ENCODE results near the gene CELF6.

Gene CELF6

DNA sequence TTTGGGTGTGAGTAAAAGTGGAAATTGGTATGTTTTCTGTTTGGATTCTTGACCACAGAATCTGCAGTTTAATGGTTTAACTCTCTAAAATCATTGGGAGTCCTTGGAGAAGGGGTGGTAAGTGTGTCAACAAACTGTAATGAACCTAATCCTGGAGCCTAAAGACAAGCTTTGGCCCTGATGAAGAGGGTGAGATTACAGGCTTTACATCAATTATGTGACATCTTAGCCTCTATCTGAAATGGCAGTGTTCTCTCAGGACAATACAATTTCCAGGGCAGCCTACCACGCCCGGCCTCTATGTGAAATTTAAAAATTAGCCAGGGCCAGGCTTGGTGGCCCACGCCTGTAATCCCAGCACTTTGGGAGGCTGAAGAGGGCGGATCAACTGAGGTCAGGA, 84.7 kb downstream of the CELF6 start:
- no peak overlapping the region for H3K4me2 ChIP-seq (ENCODE audit: low read depth, low read length, poor library complexity, severe bottlenecking)
- peaks cover 10% of the 10 kb centered on the region for H4K20me1 ChIP-seq (ENCODE audit: insufficient read depth, low read length, poor library complexity, severe bottlenecking)
- H3K9me3 ChIP-seq (ENCODE audit: insufficient read depth, low read depth, low read length) = no peaks in the 10 kb centered on the region
- H3K4me1 ChIP-seq (ENCODE audit: insufficient read depth, low read length, poor library complexity, severe bottlenecking) = peaks cover 34% of the 10 kb centered on the region
- no peaks in the 10 kb centered on the region for H3K9me2 ChIP-seq (replicated peaks; ENCODE audit: low read depth, low read length)
- H3K27me3 ChIP-seq (ENCODE audit: insufficient read depth, low read length, poor library complexity, severe bottlenecking) = peaks cover 4% of the 10 kb centered on the region
- H3K9ac ChIP-seq (ENCODE audit: low read depth, low read length, poor library complexity, severe bottlenecking) = no peak overlapping the region
- no peak overlapping the region for H3K4me3 ChIP-seq (ENCODE audit: low read length, poor library complexity, severe bottlenecking)
- TF ChIP-seq EZH2phosphoT487 (IDR thresholded peaks at IDR 0.05; ENCODE audit: borderline replicate concordance) = no peak
- TF ChIP-seq, protein P1, sequence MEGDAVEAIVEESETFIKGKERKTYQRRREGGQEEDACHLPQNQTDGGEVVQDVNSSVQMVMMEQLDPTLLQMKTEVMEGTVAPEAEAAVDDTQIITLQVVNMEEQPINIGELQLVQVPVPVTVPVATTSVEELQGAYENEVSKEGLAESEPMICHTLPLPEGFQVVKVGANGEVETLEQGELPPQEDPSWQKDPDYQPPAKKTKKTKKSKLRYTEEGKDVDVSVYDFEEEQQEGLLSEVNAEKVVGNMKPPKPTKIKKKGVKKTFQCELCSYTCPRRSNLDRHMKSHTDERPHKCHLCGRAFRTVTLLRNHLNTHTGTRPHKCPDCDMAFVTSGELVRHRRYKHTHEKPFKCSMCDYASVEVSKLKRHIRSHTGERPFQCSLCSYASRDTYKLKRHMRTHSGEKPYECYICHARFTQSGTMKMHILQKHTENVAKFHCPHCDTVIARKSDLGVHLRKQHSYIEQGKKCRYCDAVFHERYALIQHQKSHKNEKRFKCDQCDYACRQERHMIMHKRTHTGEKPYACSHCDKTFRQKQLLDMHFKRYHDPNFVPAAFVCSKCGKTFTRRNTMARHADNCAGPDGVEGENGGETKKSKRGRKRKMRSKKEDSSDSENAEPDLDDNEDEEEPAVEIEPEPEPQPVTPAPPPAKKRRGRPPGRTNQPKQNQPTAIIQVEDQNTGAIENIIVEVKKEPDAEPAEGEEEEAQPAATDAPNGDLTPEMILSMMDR (conservative IDR thresholded peaks at IDR 0.05; ENCODE audit: low read length) = no peak
- peaks cover 18% of the 10 kb centered on the region for H3K79me2 ChIP-seq (ENCODE audit: insufficient read depth, low read length)
- peaks cover 9% of the 10 kb centered on the region for H3F3A ChIP-seq (ENCODE audit: low read depth)
- no peaks in the 10 kb centered on the region; the same call in 1 of the 2 replicates for H3K36me3 ChIP-seq (ENCODE audit: insufficient read depth, low read length)
- H2AFZ ChIP-seq (ENCODE audit: low read length) = no peak overlapping the region
